Sigmoid colon (tissue), 4 donors: Measurements from ENCODE around the gene HBM.
"Not testable (repeated sequence)": the region's sequence is repeated elsewhere in the genome, so short reads cannot be mapped to it uniquely, and the experiment has no call there.

Source experiments
- EP300 ChIP-seq, 4 donors: sonication (generic); formaldehyde crosslinking; IDR thresholded peaks; one replicate each; pipeline ENCODE4 v1.6.1; 2017; ENCODE audit warnings: antibody characterized with exemption in 4 of 4
- POLR2A ChIP-seq, 2 donors: fragments of 450-650 bp; IDR thresholded peaks; one replicate each; pipeline ENCODE4 v1.6.1; 2016; ENCODE audit warnings: antibody characterized with exemption in 2 of 2, mild to moderate bottlenecking in 2 of 2, moderate library complexity in 2 of 2
- POLR2AphosphoS5 ChIP-seq, 4 donors: sonication (generic); formaldehyde crosslinking; IDR thresholded peaks; one replicate each; pipeline ENCODE4 v1.6.1; 2017; ENCODE audit warnings: antibody characterized with exemption in 4 of 4
- TF ChIP-seq, protein P1 (sequence below), 4 experiments: fragments of 450-650 bp in 3 of 4; fragments of 200-600 bp in 1 of 4; IDR thresholded peaks; one replicate each; pipeline ENCODE4 v1.5.1; 2016 to 2019; ENCODE audit warnings: antibody characterized with exemption in 4 of 4, mild to moderate bottlenecking in 3 of 4, moderate library complexity in 2 of 4

DNA sequence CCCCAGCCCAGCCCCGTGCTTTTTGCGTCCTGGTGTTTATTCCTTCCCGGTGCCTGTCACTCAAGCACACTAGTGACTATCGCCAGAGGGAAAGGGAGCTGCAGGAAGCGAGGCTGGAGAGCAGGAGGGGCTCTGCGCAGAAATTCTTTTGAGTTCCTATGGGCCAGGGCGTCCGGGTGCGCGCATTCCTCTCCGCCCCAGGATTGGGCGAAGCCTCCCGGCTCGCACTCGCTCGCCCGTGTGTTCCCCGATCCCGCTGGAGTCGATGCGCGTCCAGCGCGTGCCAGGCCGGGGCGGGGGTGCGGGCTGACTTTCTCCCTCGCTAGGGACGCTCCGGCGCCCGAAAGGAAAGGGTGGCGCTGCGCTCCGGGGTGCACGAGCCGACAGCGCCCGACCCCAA lies 10.2 kb downstream of the HBM start:
- TF ChIP-seq, protein P1, sequence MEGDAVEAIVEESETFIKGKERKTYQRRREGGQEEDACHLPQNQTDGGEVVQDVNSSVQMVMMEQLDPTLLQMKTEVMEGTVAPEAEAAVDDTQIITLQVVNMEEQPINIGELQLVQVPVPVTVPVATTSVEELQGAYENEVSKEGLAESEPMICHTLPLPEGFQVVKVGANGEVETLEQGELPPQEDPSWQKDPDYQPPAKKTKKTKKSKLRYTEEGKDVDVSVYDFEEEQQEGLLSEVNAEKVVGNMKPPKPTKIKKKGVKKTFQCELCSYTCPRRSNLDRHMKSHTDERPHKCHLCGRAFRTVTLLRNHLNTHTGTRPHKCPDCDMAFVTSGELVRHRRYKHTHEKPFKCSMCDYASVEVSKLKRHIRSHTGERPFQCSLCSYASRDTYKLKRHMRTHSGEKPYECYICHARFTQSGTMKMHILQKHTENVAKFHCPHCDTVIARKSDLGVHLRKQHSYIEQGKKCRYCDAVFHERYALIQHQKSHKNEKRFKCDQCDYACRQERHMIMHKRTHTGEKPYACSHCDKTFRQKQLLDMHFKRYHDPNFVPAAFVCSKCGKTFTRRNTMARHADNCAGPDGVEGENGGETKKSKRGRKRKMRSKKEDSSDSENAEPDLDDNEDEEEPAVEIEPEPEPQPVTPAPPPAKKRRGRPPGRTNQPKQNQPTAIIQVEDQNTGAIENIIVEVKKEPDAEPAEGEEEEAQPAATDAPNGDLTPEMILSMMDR (IDR thresholded peaks at IDR 0.05), result not testable (repeated sequence)
- TF ChIP-seq POLR2A, POLR2AphosphoS5, EP300 (IDR thresholded peaks at IDR 0.05): not testable (repeated sequence)
